Measurements from ENCODE around the gene SF3B4. TPM values are rescaled to one million over a fixed set of nuclear protein-coding genes. Genes with fewer than 3 reads are reported as not detected.
"Not testable (repeated sequence)": the region's sequence is repeated elsewhere in the genome, so short reads cannot be mapped to it uniquely, and the experiment has no call there.

Gene SF3B4
- total RNA-seq, 1 experiment from 2014 or later: 103 TPM

GRCh38 chr1:149942207-149942606 lies 14.6 kb upstream of the SF3B4 start:
- Histone ChIP-seq H3K9me3 (no peaks in the 10 kb centered on the region), H3K36me3 (ENCODE audit: control insufficient read depth, insufficient read depth, low read length) (no peaks in the 10 kb centered on the region), H3K27me3 (replicated peaks; ENCODE audit: control insufficient read depth, insufficient read depth, low read length) (no peaks in the 10 kb centered on the region), H3K4me3 (ENCODE audit: low read depth, low read length) (no peak overlapping the region), H3K4me1 (peaks cover 22% of the 10 kb centered on the region)
- intact Hi-C loops (cut with micrococcal nuclease; ENCODE audit: unreplicated experiment): loop anchor here (1.0 kb wide), 1 partner anchor 54 kb away; no protein-coding TSS in a partner anchor
- TF ChIP-seq, protein P1, sequence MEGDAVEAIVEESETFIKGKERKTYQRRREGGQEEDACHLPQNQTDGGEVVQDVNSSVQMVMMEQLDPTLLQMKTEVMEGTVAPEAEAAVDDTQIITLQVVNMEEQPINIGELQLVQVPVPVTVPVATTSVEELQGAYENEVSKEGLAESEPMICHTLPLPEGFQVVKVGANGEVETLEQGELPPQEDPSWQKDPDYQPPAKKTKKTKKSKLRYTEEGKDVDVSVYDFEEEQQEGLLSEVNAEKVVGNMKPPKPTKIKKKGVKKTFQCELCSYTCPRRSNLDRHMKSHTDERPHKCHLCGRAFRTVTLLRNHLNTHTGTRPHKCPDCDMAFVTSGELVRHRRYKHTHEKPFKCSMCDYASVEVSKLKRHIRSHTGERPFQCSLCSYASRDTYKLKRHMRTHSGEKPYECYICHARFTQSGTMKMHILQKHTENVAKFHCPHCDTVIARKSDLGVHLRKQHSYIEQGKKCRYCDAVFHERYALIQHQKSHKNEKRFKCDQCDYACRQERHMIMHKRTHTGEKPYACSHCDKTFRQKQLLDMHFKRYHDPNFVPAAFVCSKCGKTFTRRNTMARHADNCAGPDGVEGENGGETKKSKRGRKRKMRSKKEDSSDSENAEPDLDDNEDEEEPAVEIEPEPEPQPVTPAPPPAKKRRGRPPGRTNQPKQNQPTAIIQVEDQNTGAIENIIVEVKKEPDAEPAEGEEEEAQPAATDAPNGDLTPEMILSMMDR (IDR thresholded peaks at IDR 0.05; ENCODE audit: insufficient read depth in 1 of 2, low read depth in 1 of 2, low read length in 1 of 2, severe bottlenecking in 1 of 2, unreplicated experiment in 1 of 2): peak; percentile 50 to 66
- CTCF ChIA-PET: interaction anchor here (0.5 to 1.2 kb wide), 6 partner anchors 13 to 245 kb away, joined by 3 to 8 read pairs (median 4); partner anchors contain the start of gene BOLA1
- POLR2A ChIA-PET: interaction anchor here (1.0 to 1.2 kb wide), 2 partner anchors 14 to 55 kb away, joined by 3 to 11 read pairs; a partner anchor contains a TSS
- BruUV-seq (replicated peaks): no TSS peak
- peak in 1 of 2 experiments; percentile 66 for DNase-seq
- H3K36me3 Mint-ChIP-seq (ENCODE audit: insufficient read depth, unreplicated experiment): peaks cover 37% of the 10 kb centered on the region
- no peaks in the 10 kb centered on the region for H3K9me3 Mint-ChIP-seq (ENCODE audit: unreplicated experiment)
- H3K4me3 Mint-ChIP-seq (ENCODE audit: unreplicated experiment): no peak overlapping the region
- no peaks in the 10 kb centered on the region for H3K27me3 Mint-ChIP-seq (ENCODE audit: insufficient read depth, unreplicated experiment)
- H3K4me1 Mint-ChIP-seq (ENCODE audit: low read depth, unreplicated experiment): peaks cover 14% of the 10 kb centered on the region
- H3K27ac Mint-ChIP-seq (ENCODE audit: unreplicated experiment): no peak overlapping the region

GRCh38 chr1:149940427-149940826 lies 12.8 kb upstream of the SF3B4 start:
- intact Hi-C loops (cut with micrococcal nuclease; ENCODE audit: unreplicated experiment): no loop called here
- no peak overlapping the region for H3K27ac Mint-ChIP-seq (ENCODE audit: unreplicated experiment)
- H3K27me3 Mint-ChIP-seq (ENCODE audit: insufficient read depth, unreplicated experiment): no peaks in the 10 kb centered on the region
- no peak overlapping the region for H3K4me3 ChIP-seq (ENCODE audit: low read depth, low read length)
- no peaks in the 10 kb centered on the region for H3K9me3 ChIP-seq
- H3K4me3 Mint-ChIP-seq (ENCODE audit: unreplicated experiment): no peak overlapping the region
- peaks cover 37% of the 10 kb centered on the region for H3K4me1 ChIP-seq
- no peak for DNase-seq
- ChIA-PET CTCF (interaction anchor here (0.6 kb wide), 1 partner anchor 42 kb away, joined by 3 read pairs; no protein-coding TSS in a partner anchor), POLR2A (no interaction called here)
- H3K36me3 Mint-ChIP-seq (ENCODE audit: insufficient read depth, unreplicated experiment): peaks cover 32% of the 10 kb centered on the region
- no peaks in the 10 kb centered on the region for H3K36me3 ChIP-seq (ENCODE audit: control insufficient read depth, insufficient read depth, low read length)
- BruUV-seq (replicated peaks): no TSS peak
- no peaks in the 10 kb centered on the region for H3K27me3 ChIP-seq (replicated peaks; ENCODE audit: control insufficient read depth, insufficient read depth, low read length)
- H3K4me1 Mint-ChIP-seq (ENCODE audit: low read depth, unreplicated experiment): peaks cover 32% of the 10 kb centered on the region
- no peaks in the 10 kb centered on the region for H3K9me3 Mint-ChIP-seq (ENCODE audit: unreplicated experiment)
- TF ChIP-seq, protein P1 (IDR thresholded peaks at IDR 0.05; ENCODE audit: insufficient read depth in 1 of 2, low read depth in 1 of 2, low read length in 1 of 2, severe bottlenecking in 1 of 2, unreplicated experiment in 1 of 2): no peak

DNA sequence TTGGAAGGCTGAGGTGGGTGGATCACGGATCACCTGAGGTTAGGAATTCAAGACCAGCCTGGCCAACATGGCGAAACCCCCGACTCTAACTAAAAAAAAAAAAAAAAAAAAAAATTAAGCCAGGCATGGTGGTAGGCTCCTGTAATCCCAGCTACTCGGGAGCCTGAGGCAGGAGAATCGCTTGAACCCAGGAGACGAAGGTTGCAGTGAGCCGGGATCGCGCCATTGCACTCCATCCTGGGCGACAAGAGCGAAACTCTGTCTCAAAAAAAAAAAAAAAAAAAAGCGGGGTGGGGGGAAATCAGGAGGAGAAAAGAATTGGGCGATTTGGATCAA lies 11.0 kb upstream of the SF3B4 start:
- peak overlapping the region; percentile 83 for H3K4me3 Mint-ChIP-seq (ENCODE audit: unreplicated experiment)
- H3K4me3 ChIP-seq (ENCODE audit: low read depth, low read length): peak overlapping the region; percentile 35
- not testable (repeated sequence) for BruUV-seq (replicated peaks); H3K27me3 Mint-ChIP-seq (ENCODE audit: insufficient read depth, unreplicated experiment); H3K36me3 ChIP-seq (ENCODE audit: control insufficient read depth, insufficient read depth, low read length); H3K9me3 ChIP-seq; H3K27me3 ChIP-seq (replicated peaks; ENCODE audit: control insufficient read depth, insufficient read depth, low read length); H3K9me3 Mint-ChIP-seq (ENCODE audit: unreplicated experiment); DNase-seq
- peak overlapping the region; percentile 98 for H3K27ac Mint-ChIP-seq (ENCODE audit: unreplicated experiment)
- peaks cover 33% of the 10 kb centered on the region for H3K4me1 Mint-ChIP-seq (ENCODE audit: low read depth, unreplicated experiment)
- peaks cover 37% of the 10 kb centered on the region for H3K4me1 ChIP-seq
- peaks cover 29% of the 10 kb centered on the region for H3K36me3 Mint-ChIP-seq (ENCODE audit: insufficient read depth, unreplicated experiment)
- ChIA-PET POLR2A (interaction anchor here (1.1 kb wide), 2 partner anchors 10 to 51 kb away, joined by 7 to 16 read pairs; a partner anchor contains a TSS), CTCF (interaction anchor here (0.6 to 1.5 kb wide), 5 partner anchors 10 to 249 kb away, joined by 3 to 6 read pairs (median 5); a partner anchor contains a TSS)
- intact Hi-C loops (cut with micrococcal nuclease; ENCODE audit: unreplicated experiment): loop anchor here (2.0 kb wide), 1 partner anchor 40 kb away; the partner anchor contains the start of gene BOLA1
